Trophoblast cell (in vitro differentiated cells and primary cell): ENCODE measurements around the gene IGFBPL1.
A peak's percentile ranks its signal among the peaks of the same experiment; 100 is the strongest.

Experiments
- DNase-seq, 2 donors: peaks; one replicate each; pipeline ENCODE4 v3.0.0-alpha.2; 2016
- H2AFZ ChIP-seq: 2 replicates; pipeline ENCODE4 v1.6.1; 2013; ENCODE audit warnings: low read length, moderate library complexity, mild to moderate bottlenecking; ENCODE audit not compliant: insufficient read depth, poor library complexity
- H2AK5ac ChIP-seq: 2 replicates; pipeline ENCODE4 v1.6.1; 2013; ENCODE audit warnings: mild to moderate bottlenecking, low read length
- H2BK120ac ChIP-seq: 2 replicates; pipeline ENCODE4 v1.6.1; 2013; ENCODE audit warnings: low read length, mild to moderate bottlenecking, moderate library complexity; ENCODE audit not compliant: insufficient read depth, poor library complexity
- H2BK12ac ChIP-seq: 2 replicates; pipeline ENCODE4 v1.6.1; 2013; ENCODE audit warnings: mild to moderate bottlenecking, low read length, moderate library complexity
- H2BK5ac ChIP-seq: 2 replicates; pipeline ENCODE4 v1.6.1; 2013; ENCODE audit warnings: low read length, low read depth, moderate library complexity, mild to moderate bottlenecking; ENCODE audit not compliant: poor library complexity
- H3K14ac ChIP-seq: 2 replicates; pipeline ENCODE4 v1.6.1; 2013; ENCODE audit warnings: mild to moderate bottlenecking, low read length
- H3K18ac ChIP-seq: 2 replicates; pipeline ENCODE4 v1.6.1; 2013; ENCODE audit warnings: mild to moderate bottlenecking, low read length
- H3K23ac ChIP-seq: 2 replicates; pipeline ENCODE4 v1.6.1; 2013; ENCODE audit warnings: low read length
- H3K27ac ChIP-seq: 2 replicates; pipeline ENCODE4 v1.5.1; 2013; ENCODE audit warnings: low read depth, mild to moderate bottlenecking, inconsistent platforms, low read length, moderate library complexity
- H3K27me3 ChIP-seq: 2 replicates; pipeline ENCODE4 v1.6.1; 2013; ENCODE audit warnings: inconsistent platforms, mild to moderate bottlenecking, low read length, moderate library complexity; ENCODE audit not compliant: insufficient read depth
- H3K36me3 ChIP-seq, 2 experiments: 1 replicate in 1 of 2; 2 replicates in 1 of 2; pipeline ENCODE4 v1.6.1; 2013; ENCODE audit warnings: low read length in 2 of 2, mild to moderate bottlenecking in 2 of 2, moderate library complexity in 1 of 2; ENCODE audit not compliant: insufficient read depth in 2 of 2, control insufficient read depth in 1 of 2
- H3K4ac ChIP-seq: 2 replicates; pipeline ENCODE4 v1.6.1; 2013; ENCODE audit warnings: low read depth, mild to moderate bottlenecking, low read length, moderate library complexity
- H3K4me1 ChIP-seq, 2 experiments: 1 replicate in 1 of 2; 2 replicates in 1 of 2; pipeline ENCODE4 v1.6.1; 2013; ENCODE audit warnings: low read length in 2 of 2, mild to moderate bottlenecking in 2 of 2, moderate library complexity in 1 of 2; ENCODE audit not compliant: insufficient read depth in 2 of 2, control insufficient read depth in 1 of 2
- H3K4me2 ChIP-seq: 2 replicates; pipeline ENCODE4 v1.6.1; 2013; ENCODE audit warnings: inconsistent platforms, mild to moderate bottlenecking, low read length, moderate library complexity
- H3K4me3 ChIP-seq: 2 replicates; pipeline ENCODE4 v1.5.1; 2013; ENCODE audit warnings: mild to moderate bottlenecking, low read depth, low read length, inconsistent platforms
- H3K79me1 ChIP-seq: one replicate; pipeline ENCODE4 v1.6.1; 2013; ENCODE audit warnings: low read length
- H3K79me2 ChIP-seq: 2 replicates; pipeline ENCODE4 v1.6.1; 2013; ENCODE audit warnings: low read length, mild to moderate bottlenecking; ENCODE audit not compliant: control insufficient read depth, insufficient read depth, poor library complexity
- H3K9ac ChIP-seq: 2 replicates; pipeline ENCODE4 v1.6.1; 2013; ENCODE audit warnings: mild to moderate bottlenecking, low read length
- H3K9me3 ChIP-seq: 2 replicates; pipeline ENCODE4 v1.6.1; 2013; ENCODE audit warnings: low read depth, mild to moderate bottlenecking, control low read depth, inconsistent platforms, low read length; ENCODE audit not compliant: insufficient read depth
- H4K12ac ChIP-seq: 2 replicates; pipeline ENCODE4 v1.6.1; 2013; ENCODE audit warnings: low read depth, mild to moderate bottlenecking, low read length, moderate library complexity
- H4K8ac ChIP-seq: 2 replicates; pipeline ENCODE4 v1.6.1; 2013; ENCODE audit warnings: low read depth, mild to moderate bottlenecking, low read length, moderate library complexity
- H4K91ac ChIP-seq: one replicate; pipeline ENCODE4 v1.6.1; 2013; ENCODE audit warnings: low read depth, mild to moderate bottlenecking, low read length, moderate library complexity
- WGBS: extraction: QIAGEN DNeasy Blood & Tissue Kit; methylation state at CpG from one replicate; pipeline ENCODE4 v1.1.7; 2013; ENCODE audit warnings: missing lambda C conversion rate; ENCODE audit not compliant: insufficient read length, insufficient coverage; ENCODE audit errors: extremely low coverage; 5-methylcytosine and 5-hydroxymethylcytosine counted together

IGFBPL1 gene

DNA sequence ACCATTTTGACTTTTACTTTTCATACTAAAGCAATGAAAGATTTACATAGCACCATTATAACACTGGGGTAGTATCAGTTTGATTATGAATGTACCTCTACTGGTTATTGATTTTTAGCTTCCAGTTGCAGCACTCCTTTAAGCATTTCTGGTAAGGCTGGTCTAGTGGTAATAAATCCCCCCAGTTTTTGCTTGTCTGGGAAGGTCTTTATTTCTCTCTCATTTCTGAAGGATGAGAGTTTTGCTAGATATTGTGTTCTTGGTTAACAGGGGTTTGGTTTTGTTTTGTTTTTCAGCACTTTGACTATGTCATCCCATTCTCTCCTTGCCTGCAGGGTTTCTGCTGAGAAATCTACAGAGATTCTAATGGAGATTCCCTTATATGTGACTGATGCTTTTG lies 26.9 kb upstream of the IGFBPL1 start:
- Histone ChIP-seq H2AK5ac (no peak overlapping the region), H3K79me1 (no peaks in the 10 kb centered on the region), H2BK5ac (no peak overlapping the region), H3K27me3 (no peaks in the 10 kb centered on the region), H2BK120ac (no peak overlapping the region), H3K27ac (no peak overlapping the region), H3K4me2 (no peak overlapping the region), H3K79me2 (no peaks in the 10 kb centered on the region), H2BK12ac (no peak overlapping the region), H3K18ac (no peak overlapping the region), H3K4me3 (no peak overlapping the region), H2AFZ (no peak overlapping the region), H3K4me1 (no peaks in the 10 kb centered on the region), H4K8ac (no peak overlapping the region), H4K12ac (no peak overlapping the region), H3K14ac (no peak overlapping the region), H4K91ac (no peak overlapping the region), H3K4ac (no peak overlapping the region), H3K9me3 (no peaks in the 10 kb centered on the region), H3K36me3 (no peaks in the 10 kb centered on the region), H3K9ac (no peak overlapping the region), H3K23ac (no peak overlapping the region)
- no peak for DNase-seq

DNA sequence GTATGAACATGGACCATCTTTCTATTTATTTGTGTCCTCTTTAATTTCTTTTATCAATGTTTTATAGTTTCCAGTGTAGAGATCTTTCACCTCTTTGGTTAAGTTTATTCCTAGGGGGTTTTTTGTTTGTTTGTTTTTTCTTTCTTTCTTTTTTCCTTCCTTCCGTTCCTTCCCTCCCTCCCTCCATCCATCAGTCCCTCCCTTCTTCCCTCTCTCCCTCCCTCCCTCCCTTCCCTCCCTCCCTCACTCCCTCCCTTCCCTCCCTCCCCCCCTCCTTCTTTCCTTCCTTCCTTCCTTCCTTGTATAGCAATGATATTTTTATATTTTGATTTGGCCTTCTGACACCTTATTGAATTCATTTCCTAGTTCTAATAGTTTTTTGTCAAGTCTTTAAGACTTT lies 23.4 kb upstream of the IGFBPL1 start:
- Histone ChIP-seq H3K23ac (no peak overlapping the region), H2BK120ac (no peak overlapping the region), H3K4me1 (no peaks in the 10 kb centered on the region), H3K36me3 (no peaks in the 10 kb centered on the region), H2BK5ac (no peak overlapping the region), H3K79me1 (no peaks in the 10 kb centered on the region), H4K12ac (no peak overlapping the region), H2BK12ac (no peak overlapping the region), H4K8ac (no peak overlapping the region), H3K4me3 (no peak overlapping the region), H3K4ac (no peak overlapping the region), H3K9ac (no peak overlapping the region), H2AK5ac (no peak overlapping the region), H3K27ac (no peak overlapping the region), H3K18ac (no peak overlapping the region), H3K4me2 (no peak overlapping the region), H3K27me3 (no peaks in the 10 kb centered on the region), H3K9me3 (no peaks in the 10 kb centered on the region), H4K91ac (no peak overlapping the region), H3K79me2 (no peaks in the 10 kb centered on the region), H3K14ac (no peak overlapping the region), H2AFZ (no peak overlapping the region)
- DNase-seq, result no peak
- 86% methylated on average over 1 of the region's 1 CpG for WGBS

DNA sequence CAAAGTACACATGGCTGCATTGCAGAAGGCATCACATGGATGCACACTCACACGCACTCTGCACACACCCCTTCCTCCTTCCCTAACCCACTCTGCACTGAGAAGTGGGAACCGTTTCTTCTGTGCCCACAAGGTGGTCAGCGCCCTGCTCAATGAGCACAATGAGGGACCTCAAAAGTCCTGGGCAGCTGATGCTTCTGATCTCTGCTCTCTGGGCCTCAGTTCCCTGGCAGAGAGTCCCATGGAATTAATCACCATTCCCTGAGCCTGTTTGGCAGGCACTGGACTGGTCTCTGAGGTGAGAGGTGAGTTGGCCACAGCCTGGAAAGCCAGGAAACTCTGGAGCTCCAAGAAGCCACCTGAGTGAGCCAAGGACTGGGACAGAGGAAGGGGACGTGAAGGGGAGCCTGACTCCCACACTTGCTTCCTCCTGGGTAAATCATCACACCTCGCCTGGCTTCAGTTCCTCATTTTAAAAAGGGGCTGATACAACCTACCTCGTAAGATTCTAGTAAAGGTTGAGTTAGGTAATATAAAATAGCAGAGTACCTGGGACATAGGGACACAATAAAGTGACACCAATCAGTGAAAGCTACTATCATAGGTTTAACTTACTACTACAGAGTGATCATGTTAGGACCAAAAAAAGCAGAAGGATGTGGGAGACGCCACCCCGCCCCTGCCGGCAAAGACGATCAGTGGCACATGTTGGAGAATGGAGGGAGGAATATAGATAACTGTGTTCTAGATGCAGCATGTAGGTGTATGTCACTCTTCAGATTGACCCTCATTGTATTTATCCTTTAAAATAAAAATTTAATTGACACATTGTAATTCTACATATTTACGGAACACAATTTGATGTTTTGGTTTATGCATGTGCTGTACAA lies 21.1 kb upstream of the IGFBPL1 start:
- no peak overlapping the region for H4K8ac ChIP-seq
- H2AK5ac ChIP-seq, result no peak overlapping the region
- H3K79me2 ChIP-seq, result no peaks in the 10 kb centered on the region
- H3K14ac ChIP-seq, result no peak overlapping the region
- H3K18ac ChIP-seq, result no peak overlapping the region
- WGBS, result no CpG with 5 or more reads among the region's 11 CpGs
- no peak overlapping the region for H3K4ac ChIP-seq
- H2BK12ac ChIP-seq, result no peak overlapping the region
- no peaks in the 10 kb centered on the region for H3K4me1 ChIP-seq
- DNase-seq, result no peak
- no peak overlapping the region for H4K12ac ChIP-seq
- H2AFZ ChIP-seq, result no peak overlapping the region
- no peaks in the 10 kb centered on the region for H3K9me3 ChIP-seq
- no peak overlapping the region for H4K91ac ChIP-seq
- no peak overlapping the region for H3K27ac ChIP-seq
- no peaks in the 10 kb centered on the region for H3K36me3 ChIP-seq
- no peak overlapping the region for H3K4me3 ChIP-seq
- H3K4me2 ChIP-seq, result no peak overlapping the region
- no peaks in the 10 kb centered on the region for H3K79me1 ChIP-seq
- H2BK5ac ChIP-seq, result no peak overlapping the region
- H3K9ac ChIP-seq, result no peak overlapping the region
- H3K23ac ChIP-seq, result no peak overlapping the region
- H2BK120ac ChIP-seq, result no peak overlapping the region
- no peaks in the 10 kb centered on the region for H3K27me3 ChIP-seq

DNA sequence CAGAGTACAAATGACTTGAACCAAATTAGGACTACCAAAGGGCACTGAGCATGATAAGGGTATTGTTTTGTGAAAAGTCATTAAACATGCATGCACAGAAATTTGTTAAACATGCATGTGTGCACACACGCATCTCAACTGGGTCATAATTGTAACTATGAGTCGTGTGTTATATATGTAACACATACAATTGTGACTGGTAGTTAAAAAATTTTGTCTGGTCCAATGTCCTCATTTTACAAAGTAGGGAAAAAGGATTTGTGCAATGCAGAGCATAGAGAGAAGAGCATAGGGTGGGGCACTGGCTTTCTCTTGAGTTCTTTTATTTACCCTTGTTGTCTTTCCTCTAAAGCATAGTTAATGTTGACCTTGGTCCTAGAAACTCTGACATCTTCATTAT lies 19.3 kb upstream of the IGFBPL1 start:
- Histone ChIP-seq H2BK12ac (no peak overlapping the region), H3K9me3 (no peaks in the 10 kb centered on the region), H3K4ac (no peak overlapping the region), H2AK5ac (no peak overlapping the region), H2AFZ (no peak overlapping the region), H2BK5ac (no peak overlapping the region), H3K18ac (no peak overlapping the region), H4K12ac (no peak overlapping the region), H3K36me3 (no peaks in the 10 kb centered on the region), H3K4me3 (no peak overlapping the region), H3K23ac (no peak overlapping the region), H3K79me2 (no peaks in the 10 kb centered on the region), H3K79me1 (no peaks in the 10 kb centered on the region), H3K27ac (no peak overlapping the region), H4K8ac (no peak overlapping the region), H3K14ac (no peak overlapping the region), H4K91ac (no peak overlapping the region), H2BK120ac (no peak overlapping the region), H3K4me2 (no peak overlapping the region), H3K27me3 (no peaks in the 10 kb centered on the region), H3K4me1 (no peaks in the 10 kb centered on the region), H3K9ac (no peak overlapping the region)
- peak; percentile 3 to 81 for DNase-seq
- WGBS, result no CpG with 5 or more reads among the region's 2 CpGs
